HG02981 (cell line): ENCODE results near the gene RANBP1.
"Not testable (repeated sequence)": the region's sequence is repeated elsewhere in the genome, so short reads cannot be mapped to it uniquely, and the experiment has no call there.

Experiments used
- ATAC-seq: cut with Tn5 transposase; IDR thresholded peaks from one replicate; pipeline ENCODE4 v1.9.1; 2021; ENCODE audit warnings: mild to moderate bottlenecking, moderate library complexity; ENCODE audit not compliant: unreplicated experiment

Gene RANBP1

GRCh38 chr22:20149257-20150250 is 33.6 kb downstream of the RANBP1 start:
- ATAC-seq: no peak

GRCh38 chr22:20150381-20151275 is 34.7 kb downstream of the RANBP1 start, which contains the start of gene CCDC188:
Gene CCDC188 (minus strand): TSS chr22:20151055. CDS start chr22:20150986, 69 bp downstream.
- no peak for ATAC-seq

GRCh38 chr22:20151276-20151588 is 35.3 kb downstream of the RANBP1 start:
- no peak for ATAC-seq

GRCh38 chr22:20152464-20152890 is 36.6 kb downstream of the RANBP1 start:
- ATAC-seq: no peak

- no peak for ATAC-seq
These were observed 38.0 kb downstream of the RANBP1 start for GRCh38 chr22:20153945-20154344.

- ATAC-seq: no peak
These were observed 38.8 kb downstream of the RANBP1 start for GRCh38 chr22:20154602-20155187.

- ATAC-seq: no peak
These were observed 39.6 kb downstream of the RANBP1 start for GRCh38 chr22:20155330-20156041.

GRCh38 chr22:20156042-20156389 is 40.1 kb downstream of the RANBP1 start:
- ATAC-seq: no peak

- no peak for ATAC-seq
These were observed 40.9 kb downstream of the RANBP1 start for GRCh38 chr22:20156611-20157429.

- ATAC-seq: no peak
These were observed 41.7 kb downstream of the RANBP1 start for GRCh38 chr22:20157430-20158183.

GRCh38 chr22:20158391-20159036 is 42.6 kb downstream of the RANBP1 start:
- no peak for ATAC-seq

GRCh38 chr22:20159076-20159475 is 43.2 kb downstream of the RANBP1 start:
- ATAC-seq: no peak

- not testable (repeated sequence) for ATAC-seq
These were observed 43.6 kb downstream of the RANBP1 start for GRCh38 chr22:20159531-20159930.

- no peak for ATAC-seq
These were observed 44.1 kb downstream of the RANBP1 start for GRCh38 chr22:20160041-20160440.

GRCh38 chr22:20164863-20165262 is 49.0 kb downstream of the RANBP1 start:
- no peak for ATAC-seq

- ATAC-seq: no peak
These were observed 49.5 kb downstream of the RANBP1 start for GRCh38 chr22:20165421-20165820.

GRCh38 chr22:20165913-20166312 is 50.0 kb downstream of the RANBP1 start:
- ATAC-seq: no peak

- no peak for ATAC-seq
These were observed 50.8 kb downstream of the RANBP1 start for GRCh38 chr22:20166703-20167102.
